ENCODE results near the gene DNAJC27.
"Not testable (repeated sequence)": the region's sequence is repeated elsewhere in the genome, so short reads cannot be mapped to it uniquely, and the experiment has no call there.

The DNAJC27 gene

DNA sequence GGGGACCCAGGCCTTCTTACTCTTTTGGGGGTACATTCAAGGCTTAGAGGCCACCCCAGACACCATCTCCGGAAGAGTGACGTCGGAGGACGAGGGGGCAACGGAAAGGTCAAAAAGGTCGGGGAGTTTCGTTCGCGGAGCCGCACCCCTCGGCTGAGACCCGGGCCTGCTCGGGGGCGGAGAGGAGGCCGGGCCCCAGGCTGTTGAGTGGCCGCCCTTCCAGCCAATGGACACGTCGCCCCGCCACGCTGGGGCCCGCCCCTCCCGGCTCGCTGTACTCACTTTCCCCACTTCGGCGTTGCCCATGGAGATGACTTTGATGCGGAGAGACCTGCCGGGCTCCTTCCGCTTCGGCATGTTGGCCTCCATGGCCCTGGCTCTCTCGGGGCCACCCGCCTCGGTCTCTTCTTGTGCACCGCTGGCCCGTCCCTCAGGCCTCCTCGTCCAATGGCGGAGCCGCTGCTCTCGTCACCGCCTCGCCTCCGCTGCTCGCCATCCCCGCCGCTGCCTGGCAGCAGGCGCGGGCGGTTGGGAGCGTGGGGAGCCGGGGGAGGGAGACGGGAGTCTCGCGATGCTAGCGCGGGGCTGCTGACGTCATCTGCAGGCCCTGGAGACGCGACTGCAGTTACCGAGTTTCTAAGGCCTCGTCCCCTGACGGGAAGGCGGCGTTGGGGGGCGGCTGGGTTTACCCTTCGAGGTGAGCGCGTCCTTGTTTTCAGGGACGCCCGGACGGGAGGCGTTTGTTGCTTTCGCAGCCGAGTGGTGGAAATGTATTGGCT lies at the start of gene DNAJC27:
Gene DNAJC27, minus strand, starts transcription at position 420 of the 779 bp plus-strand sequence. Its CDS starts 51 bp downstream, at position 369.
- peak; percentile 98 for DNase-seq (ENCODE audit: low spot score)

DNA sequence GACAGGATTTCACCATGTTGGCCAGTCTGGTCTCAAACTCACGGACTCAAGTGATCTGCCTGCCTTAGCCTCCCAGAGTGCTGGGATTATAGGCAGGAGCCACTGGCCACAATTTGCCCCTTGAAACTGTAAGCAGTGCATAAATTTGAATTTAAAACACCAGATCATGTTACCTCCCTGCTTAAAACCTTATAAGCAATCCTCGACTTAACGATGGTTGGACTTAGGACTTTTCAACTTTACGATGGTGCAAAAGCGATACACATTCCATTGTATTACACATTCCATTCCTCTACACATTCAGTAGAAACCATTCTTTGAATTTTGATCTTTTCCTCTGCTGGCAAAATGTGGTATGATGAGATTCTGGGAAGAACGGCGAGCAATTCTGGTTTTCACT lies 46.9 kb upstream of the DNAJC27 start:
- no peak for DNase-seq (ENCODE audit: low spot score)

DNA sequence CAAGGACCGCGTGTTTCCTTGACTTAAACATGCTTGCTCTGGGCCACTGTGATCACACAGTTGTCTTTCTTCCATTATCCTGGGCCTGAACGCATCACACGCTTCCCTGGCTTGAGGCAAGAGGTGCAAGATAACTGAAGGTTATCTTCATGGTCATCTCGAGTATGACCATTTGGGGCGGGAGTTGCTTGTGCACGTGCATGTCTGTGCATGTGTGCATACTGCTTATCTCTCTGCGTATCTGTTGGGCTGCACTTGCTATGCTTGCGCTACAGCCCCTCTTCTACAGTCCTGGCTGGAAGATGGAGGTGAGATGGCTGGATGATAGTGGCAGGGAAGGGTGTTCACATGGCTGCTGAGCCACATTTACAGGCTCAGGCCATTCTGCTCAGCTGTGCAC lies 42.9 kb upstream of the DNAJC27 start:
- DNase-seq (ENCODE audit: low spot score) = no peak

DNA sequence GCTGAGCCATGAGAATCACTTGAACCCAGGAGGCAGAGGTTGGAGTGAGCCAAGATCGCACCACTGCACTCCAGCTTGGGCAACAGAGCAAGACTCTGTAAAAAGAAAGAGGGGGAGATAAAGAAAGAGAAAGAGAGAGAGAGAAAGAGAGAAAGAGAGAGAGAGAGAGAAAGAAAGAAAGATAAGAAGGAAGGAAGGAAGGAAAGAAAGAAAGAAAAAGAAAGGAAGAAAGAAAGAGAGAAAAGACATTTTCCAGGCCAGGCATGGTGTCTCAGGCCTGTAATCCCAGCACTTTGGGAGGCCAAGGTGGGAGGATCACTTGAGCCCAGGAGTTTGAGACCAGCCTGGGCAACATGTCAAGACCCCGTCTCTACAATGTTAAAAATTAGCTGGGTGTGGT lies 39.6 kb upstream of the DNAJC27 start:
- not testable (repeated sequence) for DNase-seq (ENCODE audit: low spot score)

DNA sequence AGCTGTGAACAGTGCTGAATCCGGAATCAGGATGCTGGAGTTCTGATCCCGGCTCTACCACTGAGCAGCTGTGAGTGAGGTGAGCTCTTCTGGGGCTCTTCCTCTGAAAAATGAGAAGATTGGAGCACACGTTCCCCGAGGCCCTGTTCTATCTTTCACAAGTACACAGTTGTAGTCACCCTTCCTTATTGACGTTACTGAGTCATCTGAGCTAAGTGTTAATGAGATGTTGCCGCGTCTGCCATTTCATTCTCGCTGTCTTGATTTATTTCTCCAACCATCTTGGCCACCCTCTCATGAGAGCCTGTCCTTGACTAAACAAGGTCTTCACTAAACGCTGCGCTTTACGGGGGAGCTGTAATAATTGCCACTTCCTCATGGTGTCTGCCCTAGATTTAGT lies 38.2 kb upstream of the DNAJC27 start:
- no peak for DNase-seq (ENCODE audit: low spot score)

DNA sequence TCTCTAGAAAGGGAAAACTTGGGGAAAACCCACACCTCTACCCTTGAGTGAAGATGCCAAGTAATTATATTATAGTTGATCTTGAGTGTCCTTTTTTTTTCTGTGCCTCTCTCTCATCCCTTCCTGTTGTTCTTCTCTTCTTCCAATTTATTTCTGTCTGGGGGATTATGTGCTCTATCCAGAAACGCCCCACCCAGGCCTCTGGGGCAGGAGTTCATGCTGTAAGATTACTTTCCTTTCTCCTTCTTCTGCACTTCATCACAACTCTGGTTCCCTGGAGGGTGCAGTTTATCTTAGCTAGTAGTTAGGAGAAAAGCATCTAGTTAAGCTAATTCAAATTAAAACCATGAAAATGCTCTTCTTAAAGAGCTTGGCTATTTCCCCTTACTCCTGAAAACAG lies 30.3 kb upstream of the DNAJC27 start:
- DNase-seq (ENCODE audit: low spot score) = no peak

DNA sequence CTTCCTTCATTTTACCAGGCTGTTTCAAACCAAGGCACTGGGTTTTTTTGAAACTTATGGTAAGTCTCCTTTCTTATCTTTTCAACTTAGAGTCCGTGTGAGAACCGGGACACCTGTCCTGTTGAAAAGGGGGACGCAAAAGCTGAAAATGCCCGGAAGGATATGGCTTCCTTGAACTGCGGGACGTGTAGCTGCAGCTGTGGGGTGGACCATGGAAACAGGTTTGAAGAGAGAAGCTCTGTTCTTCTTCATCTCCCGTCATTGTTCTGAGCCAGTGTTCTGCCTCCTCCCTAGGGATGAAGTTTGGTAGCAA lies 29.5 kb upstream of the DNAJC27 start:
- DNase-seq (ENCODE audit: low spot score) = no peak

DNA sequence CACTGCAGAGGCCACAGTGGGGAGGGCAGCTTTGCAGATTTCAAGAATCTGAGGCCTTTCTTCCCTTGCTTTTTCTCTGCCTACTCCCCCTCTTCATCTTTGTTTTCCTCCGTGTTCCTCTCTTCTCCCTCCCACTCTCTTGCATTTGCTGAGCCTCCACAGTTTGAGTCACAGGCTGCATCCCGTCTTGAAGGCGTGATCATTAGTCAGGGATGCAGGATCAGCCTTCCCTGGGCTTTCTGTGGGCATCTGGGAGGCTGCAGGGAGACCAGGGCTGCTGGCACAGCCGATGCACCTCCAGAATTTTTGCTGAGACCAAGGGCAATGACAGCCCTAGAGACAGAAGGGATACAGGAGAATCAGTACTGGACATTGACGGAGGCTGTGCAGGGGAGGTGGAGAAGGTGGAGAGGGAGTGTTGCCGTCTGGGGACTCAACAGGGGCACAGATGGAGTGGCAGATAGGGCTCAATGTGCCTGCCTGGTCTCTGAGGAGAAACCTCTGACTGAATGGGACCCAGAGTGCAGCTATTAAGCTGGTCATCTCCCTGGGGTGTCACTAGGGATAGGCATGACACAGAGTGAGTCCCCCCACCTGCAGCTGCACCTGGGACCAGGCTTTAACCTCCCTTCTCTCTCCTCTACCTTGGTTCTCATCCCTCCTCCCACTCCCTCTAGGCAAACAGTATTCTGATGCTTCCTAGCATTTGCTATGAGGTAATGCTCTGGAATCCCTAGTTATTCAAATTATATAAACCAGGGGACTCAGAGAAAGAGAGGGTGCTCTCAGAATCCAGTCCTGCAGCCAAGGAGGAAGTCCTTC lies 29.0 kb upstream of the DNAJC27 start:
- no peak for DNase-seq (ENCODE audit: low spot score)

DNA sequence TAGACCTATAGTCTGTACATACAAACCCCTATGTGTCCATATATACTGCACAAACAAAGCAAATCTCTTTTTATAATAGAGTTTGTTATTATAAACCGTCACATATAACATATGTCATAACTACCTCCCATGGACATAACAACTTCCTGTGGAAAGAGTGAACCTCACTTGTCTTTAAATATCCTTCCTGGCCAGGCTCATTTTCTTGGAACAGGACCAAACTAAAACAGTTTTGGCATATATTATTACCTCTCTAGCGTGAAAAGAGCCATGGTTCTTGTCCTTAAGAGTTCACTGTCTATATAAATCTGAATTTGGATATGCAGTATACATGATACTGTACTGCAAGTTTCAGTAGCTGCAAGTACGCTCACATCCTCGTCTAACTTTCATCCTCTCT lies 28.3 kb upstream of the DNAJC27 start:
- DNase-seq (ENCODE audit: low spot score) = no peak

DNA sequence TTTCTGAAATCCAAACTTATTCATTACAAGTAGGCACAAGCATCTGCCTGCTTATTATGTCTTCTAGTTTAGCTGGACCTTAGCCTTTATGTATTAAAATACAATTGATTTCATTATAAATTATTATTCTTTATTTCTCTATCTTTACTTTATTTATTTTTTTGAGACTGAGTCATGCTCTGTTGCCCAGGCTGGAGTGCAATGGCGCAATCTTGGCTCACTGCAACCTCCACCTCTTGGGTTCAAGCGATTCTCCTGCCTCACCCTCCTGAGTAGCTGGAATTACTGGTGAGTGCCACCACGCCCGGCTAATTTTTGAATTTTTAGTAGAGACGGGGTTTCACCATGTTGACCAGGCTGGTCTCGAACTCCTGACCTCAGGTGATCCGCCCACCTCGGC lies 27.3 kb upstream of the DNAJC27 start:
- not testable (repeated sequence) for DNase-seq (ENCODE audit: low spot score)

DNA sequence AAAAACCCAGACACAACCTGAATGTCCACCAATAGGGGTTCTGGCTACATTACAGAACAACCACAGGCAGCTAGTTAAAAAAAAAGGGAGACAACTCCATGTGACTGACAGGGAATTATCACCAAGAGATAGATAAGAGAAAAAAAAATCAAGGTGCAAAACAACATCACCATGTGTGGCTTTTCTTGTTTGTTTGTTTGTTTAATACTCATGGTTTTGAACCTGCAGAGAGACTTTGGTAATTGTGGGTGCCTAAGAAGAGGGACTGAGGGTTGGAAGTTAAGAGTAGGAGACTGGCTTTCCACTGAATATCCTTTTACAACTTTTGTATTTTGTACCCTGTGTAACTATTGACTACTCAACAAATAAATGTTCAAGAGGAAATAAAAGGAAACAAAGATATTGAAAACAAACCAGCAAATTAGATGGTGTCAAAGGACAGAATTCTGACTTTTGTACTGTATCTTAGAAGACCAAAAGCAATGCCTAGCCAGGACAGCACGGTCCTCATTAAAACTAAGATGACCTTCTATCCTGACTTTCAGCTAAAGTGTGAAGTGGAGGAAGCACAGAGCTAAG lies 22.5 kb upstream of the DNAJC27 start:
- DNase-seq (ENCODE audit: low spot score) = no peak

DNA sequence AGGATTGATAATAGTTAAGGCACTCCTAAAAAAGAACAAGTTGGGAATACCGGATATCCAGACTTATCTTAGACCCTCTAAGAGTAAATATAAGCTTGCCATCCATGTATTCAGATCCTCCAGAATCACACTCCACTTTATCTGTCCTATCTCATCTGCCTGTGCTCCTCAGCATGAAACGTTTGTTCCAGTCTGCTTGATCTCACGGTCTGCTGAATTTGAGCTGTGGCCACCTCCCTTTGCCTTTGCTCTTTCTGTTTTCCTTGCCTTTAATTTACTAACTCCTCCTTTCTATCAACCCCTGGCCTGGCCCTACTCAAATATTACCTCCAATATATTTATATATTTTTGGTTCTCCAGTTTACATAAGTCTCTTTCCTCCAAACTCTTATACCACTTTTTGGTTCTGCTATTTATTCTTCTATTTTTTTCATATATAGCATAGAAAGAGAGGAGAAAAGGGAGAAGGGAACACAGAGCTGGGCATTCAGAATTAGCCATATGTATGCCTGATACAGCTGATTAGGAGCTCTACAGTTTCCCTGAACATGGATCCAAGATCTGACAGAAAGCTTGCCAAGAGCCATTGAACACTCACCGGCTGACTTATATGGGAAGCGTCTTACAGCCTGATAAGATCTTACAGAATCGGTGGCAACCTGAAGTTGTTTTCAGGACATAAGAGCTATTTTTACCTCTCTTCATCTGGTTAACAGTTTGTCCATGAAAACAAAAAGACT lies 21.8 kb upstream of the DNAJC27 start:
- no peak for DNase-seq (ENCODE audit: low spot score)

DNA sequence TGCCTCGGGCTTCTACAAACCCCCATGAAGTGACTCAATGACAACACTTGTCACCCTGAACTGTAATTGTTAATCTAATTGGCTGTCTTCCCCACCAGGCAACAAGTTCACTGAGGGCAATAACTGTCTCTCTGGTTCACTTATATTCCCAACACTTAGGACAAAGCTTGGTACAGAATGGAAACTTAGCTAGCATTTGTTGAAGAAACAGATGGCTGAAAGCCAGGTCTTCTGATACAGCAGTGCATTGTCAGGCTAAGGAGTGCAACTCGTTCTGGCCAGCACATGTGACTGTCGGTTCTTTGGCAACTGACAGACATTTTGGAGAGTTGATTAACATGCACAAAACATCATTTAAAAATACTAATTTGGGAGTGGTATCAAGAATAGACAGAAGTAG lies 14.6 kb upstream of the DNAJC27 start:
- no peak for DNase-seq (ENCODE audit: low spot score)

DNA sequence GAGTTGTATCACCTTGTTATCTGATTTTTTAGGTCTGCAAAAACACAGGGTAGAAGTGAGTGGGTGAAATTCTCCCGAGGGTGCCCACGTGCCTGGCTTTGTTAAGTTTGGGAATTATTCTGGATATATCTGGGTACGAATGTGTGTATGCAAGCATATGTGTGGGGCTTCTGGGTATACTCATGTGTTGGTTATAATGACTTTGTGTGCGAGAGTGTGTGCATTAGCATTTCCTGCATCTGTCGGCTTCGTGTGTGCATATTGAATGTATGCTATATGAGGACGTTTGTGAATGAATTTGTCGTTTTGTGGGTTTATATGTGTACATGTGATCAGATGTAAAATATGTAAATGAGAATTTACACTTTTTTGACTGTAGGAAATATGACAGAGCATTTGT lies 13.8 kb upstream of the DNAJC27 start:
- DNase-seq (ENCODE audit: low spot score) = no peak

DNA sequence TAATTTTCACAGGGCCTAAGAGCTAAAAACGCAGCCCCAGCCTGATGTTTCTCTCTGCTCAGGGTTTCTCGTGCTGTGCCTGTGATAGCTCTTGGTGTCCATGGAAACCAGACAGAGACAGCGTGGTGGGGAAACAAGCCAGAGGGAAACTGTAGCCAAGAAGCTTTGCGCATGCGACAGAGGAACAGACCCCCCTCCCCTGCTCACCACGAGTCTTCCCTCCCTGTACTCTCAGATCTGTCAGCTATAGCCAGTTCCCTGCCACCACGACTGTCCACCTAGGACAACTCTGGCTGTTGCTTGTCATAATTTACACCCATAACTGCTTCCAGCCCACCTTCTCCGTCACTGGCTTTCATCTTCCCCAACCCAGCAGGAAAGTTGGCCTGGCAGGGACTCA lies 13.2 kb upstream of the DNAJC27 start:
- no peak for DNase-seq (ENCODE audit: low spot score)

DNA sequence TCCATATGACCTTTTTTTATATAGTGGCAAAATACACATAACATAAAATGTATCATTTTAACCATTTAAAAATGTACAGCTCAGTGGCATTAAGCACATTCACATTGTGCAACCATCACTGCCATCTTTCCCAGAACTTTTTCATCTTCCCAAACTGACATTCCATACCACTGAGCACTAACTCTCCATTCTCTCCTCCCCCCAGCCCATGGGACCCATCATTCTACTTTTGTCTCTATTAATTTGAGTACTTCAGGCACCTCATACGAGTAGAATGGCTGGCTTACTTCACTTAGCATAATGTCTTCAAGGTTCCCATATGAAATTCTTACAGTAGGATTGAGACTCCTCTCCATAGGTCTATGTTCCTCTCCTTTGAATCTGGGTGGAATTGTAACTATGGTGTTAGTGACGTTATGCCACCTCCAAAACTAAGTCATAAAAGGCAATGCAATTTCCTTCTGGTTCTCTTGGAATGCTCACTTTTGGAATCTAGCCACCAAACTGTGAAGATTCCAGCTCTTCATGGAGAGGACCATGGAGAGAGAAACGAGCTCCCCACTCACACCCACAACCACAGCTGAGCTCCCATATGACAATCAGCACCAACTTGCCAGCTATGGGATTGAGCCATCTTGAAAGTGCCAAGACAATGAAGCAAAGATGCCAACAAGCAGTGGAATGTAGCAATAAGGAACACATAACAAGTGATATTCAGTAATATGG lies 9.8 kb upstream of the DNAJC27 start:
- no peak for DNase-seq (ENCODE audit: low spot score)

DNA sequence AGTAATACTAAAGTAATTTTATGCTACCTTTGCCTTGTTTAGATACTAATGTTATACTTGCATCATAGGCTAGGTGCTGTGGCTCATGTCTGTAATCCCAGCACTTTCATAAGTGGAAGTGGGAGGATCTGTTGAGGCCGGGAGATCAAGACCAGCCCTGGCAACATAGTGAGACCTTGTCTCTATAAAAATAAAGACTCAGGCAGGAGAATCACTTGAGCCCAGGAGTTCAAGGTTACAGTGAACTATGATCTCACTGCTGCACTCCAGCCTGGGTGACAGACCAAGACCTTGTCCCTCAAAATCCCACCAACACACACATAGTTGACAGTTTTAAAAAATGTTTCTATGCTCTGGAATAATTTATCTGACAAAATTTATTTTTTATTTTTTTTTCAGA lies 6.9 kb upstream of the DNAJC27 start:
- DNase-seq (ENCODE audit: low spot score) = no peak

DNA sequence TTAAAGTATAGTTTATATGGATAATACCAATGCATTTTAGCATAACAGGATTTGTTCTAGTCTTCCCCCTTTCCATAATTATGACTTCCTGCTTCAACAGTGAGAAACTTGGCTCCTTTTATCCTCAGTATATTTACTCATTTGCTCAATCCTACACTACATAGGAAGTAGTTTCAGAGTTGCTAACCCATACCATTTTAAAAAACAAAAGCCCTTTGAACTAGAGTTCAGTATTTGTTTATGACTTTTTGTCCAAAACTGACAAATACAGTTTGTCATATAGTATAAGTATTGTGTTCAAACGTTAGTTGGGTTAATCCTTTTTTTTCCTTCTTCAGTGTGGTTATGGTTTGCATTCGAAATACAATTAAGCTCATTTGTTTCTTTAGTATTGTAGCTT lies 5.9 kb upstream of the DNAJC27 start:
- DNase-seq (ENCODE audit: low spot score) = no peak

DNA sequence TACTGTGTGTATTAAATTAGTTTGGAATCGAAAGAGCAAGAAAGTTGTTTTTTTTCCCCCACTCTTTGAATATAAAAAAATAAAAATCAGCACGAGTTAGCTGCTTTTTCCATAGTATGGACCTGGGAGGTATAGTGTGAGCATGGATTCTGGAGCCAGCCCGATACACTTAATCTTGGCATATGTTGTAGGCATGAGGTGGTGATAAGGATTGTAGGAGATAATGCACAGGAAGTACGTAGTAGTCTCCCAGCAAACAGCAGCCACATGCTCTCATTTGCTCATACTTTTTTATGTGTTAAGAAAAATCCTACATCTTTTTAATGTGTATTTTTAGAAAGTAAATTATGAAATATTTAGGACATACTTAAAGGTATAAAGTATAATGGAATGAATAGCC lies 2.1 kb upstream of the DNAJC27 start:
- peak; percentile 61 for DNase-seq (ENCODE audit: low spot score)

DNA sequence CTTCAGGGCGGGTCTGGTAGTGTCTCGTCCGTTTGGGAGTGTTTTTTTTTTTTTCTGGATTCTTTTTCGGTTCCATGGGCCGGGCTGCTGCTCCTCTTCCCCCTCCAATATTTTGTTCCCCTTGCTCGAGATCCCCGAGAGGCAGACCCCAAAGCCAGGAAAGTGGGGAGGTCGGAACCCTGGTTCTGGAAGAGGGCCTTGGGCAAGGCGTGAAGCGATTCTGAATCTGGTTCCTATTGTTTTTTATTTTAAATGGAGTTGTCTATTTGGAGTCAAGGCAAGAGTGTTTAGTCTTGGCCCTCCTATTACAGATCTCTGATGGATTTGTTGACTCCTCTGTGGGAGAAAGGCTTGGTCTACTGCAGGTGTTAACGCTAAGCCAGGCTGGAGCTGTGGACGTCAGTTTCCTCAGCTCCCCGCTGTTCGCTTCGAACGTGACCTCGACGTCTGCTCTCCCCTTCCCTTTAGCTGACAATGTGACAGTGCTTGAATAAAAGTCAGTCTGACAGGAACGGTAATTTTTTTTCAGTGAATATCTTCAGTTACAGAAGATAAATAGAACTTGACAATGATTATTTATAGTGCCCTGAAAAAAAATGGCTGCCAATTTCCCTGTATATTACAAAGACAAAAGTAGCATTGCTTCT lies 683 bp upstream of the DNAJC27 start:
- peak; percentile 74 for DNase-seq (ENCODE audit: low spot score)

DNA sequence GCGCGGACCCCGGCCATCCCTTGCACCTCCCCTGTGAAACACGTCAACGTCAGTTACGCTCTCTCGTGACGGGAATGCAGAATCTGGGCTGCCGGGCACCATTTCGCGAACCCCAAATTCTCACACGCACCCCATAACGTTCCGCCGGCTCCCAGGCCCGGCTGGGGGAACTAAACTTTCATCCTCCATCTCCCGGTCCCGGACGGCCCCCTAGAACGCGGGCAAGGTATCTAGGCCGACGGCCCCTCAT lies 544 bp downstream of the DNAJC27 start:
- DNase-seq (ENCODE audit: low spot score) = no peak

All from hematopoietic multipotent progenitor cell treated with erythropoietin and hydrocortisone succinate and interleukin-3 and kit ligand, for 17 days (in vitro differentiated cells).